GM19351 (cell line): ENCODE measurements around the gene C5orf22.
"Not testable (repeated sequence)": the region's sequence is repeated elsewhere in the genome, so short reads cannot be mapped to it uniquely, and the experiment has no call there.

Experiments
- ATAC-seq: cut with Tn5 transposase; IDR thresholded peaks from one replicate; pipeline ENCODE4 v1.9.1; 2021; ENCODE audit warnings: mild to moderate bottlenecking, moderate library complexity; ENCODE audit not compliant: unreplicated experiment

C5orf22 gene

DNA sequence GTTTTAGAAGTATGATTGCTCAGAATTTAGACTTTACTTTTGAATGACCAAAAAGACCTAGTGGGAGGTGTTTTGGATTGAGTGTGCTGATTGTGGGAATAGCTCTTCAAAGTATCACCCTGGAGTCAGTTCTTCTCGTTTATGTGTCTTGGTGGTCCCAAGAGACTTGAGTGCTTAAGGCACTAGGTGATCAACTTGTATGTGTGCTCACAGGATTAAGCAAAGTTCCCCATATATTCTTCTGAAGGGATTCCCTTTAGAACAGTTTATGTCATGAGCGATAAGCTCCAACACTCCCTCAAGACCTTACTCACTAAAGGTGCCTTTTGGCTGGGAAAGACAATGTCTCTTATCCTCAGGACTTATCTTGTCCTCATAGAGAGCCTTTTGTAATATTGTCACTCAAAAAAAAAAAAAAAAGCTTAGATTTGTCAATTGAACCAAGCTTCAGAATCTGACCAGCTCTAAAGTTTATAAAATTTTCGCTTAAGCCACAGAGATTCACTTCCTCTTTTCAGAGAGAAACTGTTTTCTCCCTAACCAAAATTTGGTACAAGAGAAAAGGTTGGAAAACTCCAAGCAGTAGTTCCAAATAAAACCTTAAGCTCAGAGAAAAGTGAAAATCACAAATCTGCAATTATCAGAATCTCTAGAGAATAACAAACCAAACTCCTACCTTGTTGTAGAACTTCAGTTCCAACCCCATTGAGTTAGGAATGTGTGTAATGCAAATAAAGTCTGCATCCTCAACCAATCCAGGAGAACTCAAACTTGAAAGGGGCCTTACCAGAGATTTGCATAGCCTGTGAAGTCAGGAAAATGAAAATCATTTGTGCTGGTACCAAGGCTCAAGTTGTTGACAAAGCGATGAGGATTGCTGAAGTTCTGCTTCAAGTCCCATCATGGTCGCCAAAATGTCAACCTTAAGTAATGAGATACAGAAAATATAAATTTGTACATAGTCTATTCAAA, 66.8 kb downstream of the C5orf22 start:
- ATAC-seq, result no peak

DNA sequence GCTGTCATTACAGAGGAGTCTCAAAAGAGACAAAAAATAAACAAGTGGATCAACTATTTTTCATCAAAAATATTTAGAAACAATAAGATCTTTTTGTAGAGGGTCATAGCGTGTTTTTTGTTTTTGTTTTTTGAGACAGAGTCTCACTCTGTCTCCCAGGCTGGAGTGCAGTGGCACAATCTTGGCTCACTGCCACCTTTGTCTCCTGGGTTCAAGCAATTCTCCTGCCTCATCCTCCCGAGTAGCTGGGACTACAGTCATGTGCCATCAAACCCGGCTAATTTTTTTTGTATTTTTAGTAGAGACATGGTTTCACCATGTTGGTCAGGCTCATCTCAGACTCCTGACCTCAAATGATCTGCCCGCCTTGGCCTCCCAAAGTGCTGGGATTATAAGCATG, 70.2 kb downstream of the C5orf22 start:
- not testable (repeated sequence) for ATAC-seq

DNA sequence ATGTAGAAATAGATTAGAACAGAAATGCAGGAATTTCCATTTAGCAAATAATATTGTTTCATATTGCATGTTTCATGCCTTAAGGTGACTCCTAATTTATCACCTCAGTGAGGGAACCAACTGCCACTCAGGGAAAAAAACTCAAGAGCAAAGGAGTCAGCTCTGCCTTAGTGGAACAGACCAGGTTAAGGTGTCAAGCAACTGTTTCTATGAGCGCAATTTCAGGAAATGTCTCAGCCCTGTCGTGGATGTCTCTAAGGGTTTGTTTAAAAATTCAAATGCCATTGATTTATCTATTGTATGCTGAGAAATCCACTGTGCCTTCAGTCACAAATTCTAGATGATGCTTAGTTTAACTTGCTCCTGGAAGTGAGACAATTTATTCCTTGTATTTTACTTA, 72.1 kb downstream of the C5orf22 start:
- ATAC-seq, result no peak

DNA sequence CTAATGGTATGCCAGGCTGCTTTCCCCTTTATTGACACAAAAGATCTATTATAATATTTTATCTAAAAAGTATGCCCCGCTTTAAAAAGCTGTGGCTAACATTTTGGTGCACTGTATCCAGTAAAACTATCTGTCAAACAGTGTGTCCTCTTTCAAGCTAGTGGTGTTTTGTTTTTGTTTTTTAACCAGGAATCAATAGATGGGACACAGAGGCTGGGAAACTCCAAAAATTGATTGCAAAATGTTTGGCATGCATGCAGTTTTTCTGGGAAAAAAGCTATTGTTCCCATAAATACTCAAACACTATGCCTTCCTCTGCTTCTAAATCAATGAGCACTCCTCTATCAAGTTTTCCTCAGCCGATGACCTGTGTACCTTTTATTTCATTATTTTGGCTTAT, 72.5 kb downstream of the C5orf22 start:
- no peak for ATAC-seq
